ENCODE measurements around the gene NABP1.

Gene NABP1

DNA sequence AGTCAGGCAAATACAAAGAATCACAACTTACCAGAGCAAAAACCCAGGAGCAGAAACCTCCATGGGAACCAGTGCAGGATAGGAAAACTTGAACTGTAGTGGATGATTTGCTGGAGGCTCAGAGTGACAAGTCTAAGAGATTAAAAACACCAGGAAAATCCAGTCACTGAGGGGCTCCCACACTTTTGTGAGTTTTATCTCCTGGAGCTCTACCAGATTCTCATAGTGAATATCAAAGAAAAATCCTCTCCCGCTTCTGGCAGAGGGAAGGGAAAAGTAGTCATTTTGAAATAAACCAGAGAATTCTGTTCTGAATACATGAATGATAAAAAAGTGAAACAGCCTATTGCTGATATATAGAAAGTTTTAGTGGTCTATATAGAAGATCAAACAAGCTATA is 23.1 kb downstream of the NABP1 start:
- no peak for TF ChIP-seq ZFX (IDR thresholded peaks at IDR 0.05)
- TF ChIP-seq, protein P1, sequence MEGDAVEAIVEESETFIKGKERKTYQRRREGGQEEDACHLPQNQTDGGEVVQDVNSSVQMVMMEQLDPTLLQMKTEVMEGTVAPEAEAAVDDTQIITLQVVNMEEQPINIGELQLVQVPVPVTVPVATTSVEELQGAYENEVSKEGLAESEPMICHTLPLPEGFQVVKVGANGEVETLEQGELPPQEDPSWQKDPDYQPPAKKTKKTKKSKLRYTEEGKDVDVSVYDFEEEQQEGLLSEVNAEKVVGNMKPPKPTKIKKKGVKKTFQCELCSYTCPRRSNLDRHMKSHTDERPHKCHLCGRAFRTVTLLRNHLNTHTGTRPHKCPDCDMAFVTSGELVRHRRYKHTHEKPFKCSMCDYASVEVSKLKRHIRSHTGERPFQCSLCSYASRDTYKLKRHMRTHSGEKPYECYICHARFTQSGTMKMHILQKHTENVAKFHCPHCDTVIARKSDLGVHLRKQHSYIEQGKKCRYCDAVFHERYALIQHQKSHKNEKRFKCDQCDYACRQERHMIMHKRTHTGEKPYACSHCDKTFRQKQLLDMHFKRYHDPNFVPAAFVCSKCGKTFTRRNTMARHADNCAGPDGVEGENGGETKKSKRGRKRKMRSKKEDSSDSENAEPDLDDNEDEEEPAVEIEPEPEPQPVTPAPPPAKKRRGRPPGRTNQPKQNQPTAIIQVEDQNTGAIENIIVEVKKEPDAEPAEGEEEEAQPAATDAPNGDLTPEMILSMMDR (conservative IDR thresholded peaks at IDR 0.05) = no peak

DNA sequence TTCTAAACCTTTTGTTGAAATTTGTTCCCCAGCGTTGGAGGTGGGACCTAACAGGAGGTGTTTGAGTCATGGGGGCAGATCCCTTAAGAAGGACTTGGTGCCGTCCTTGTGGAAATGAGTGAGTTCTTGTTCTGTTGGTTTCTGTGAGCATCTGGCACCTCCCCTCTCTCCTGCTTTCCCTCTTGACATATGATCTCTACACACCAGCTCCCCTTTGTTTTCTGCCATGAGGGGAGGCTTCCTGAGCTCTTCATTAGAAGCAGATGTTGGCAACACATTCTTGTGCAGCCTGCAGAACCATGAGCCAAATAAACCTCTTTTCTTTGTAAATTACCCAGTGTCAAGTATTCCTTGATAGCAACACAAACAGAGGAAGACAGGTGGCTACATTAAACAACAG is 23.8 kb downstream of the NABP1 start:
- TF ChIP-seq, protein P1 (conservative IDR thresholded peaks at IDR 0.05) = no peak
- TF ChIP-seq ZFX (IDR thresholded peaks at IDR 0.05) = no peak
- H3K27ac ChIP-seq = no peak overlapping the region

More for the DNA sequence above, 23.1 kb downstream of the NABP1 start:
- no peak overlapping the region for H3K27ac ChIP-seq

DNA sequence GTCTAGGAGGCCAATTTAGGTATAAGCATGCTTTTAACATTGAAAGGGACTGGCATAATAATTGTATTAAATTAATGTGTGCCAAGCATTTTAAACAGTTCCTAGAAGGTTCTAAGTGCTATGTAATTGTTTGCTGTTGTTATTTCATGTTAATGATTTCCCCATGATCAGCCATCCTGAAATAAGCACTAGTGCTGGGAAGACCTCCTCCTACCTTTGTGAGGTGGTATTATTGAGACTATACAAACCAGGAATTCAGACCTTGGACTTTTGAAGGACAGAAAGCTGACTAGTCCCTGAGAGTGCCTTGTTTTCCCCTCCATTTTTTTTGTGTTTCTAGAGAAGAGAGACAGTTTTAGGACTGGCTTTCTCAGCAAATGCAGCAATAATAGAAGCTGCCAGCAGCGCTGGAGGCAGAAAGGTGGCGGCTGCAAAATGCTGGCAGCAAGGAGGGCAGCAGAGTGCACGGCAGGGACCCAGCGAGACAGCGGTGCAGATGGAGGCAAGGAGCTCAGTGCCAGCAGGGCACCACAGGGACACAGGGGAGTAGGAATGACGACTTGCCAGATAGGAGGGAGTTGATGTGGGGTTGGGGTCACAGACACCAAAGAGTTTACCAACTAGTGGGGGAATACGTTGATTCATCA is 25.3 kb downstream of the NABP1 start:
- H3K27ac ChIP-seq = no peak overlapping the region
- TF ChIP-seq, protein P1 (conservative IDR thresholded peaks at IDR 0.05) = no peak
- TF ChIP-seq ZFX (IDR thresholded peaks at IDR 0.05) = no peak

DNA sequence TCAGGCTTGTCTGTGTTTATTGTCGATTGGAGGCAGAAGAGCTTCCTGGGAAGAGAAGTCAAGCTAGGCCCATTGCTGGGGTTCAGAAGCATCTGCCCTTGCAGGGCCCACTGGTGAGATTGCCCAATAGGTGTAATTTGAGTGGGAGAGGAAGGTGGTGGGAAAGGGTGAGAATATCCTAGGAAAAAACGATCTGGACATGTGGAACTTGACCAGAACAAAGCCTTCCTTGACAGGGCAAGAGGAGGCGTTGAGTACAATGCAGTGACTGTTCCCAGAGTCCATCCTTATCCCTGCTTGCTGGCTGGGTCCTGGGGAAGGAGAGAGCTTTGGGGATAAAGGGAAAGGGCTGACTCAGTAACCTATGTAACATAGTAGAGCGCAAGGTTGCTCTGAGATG is 27.1 kb downstream of the NABP1 start:
- TF ChIP-seq ZFX (IDR thresholded peaks at IDR 0.05) = no peak
- TF ChIP-seq, protein P1 (conservative IDR thresholded peaks at IDR 0.05) = no peak
- no peak overlapping the region for H3K27ac ChIP-seq

DNA sequence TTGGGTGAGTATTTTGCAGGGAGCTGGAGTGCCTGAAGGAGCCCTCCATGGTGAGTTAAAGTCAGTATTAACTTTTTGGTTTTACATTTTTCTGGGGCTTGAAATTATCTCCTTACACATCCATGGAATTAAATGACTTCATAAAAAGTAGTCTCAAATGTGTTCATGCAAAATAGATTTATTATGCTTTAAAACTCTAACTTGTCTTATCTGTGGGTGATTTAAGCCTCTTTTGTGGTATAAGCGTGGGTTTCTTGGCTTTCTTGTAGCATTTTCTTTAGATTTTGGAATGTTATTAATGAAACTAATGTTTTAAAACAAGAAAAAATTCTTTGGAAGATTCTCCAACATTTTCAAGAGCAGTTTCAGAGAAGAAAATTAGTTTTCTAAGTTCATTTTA is 27.8 kb downstream of the NABP1 start:
- TF ChIP-seq ZFX (IDR thresholded peaks at IDR 0.05) = no peak
- TF ChIP-seq, protein P1 (conservative IDR thresholded peaks at IDR 0.05) = no peak
- no peak overlapping the region for H3K27ac ChIP-seq

DNA sequence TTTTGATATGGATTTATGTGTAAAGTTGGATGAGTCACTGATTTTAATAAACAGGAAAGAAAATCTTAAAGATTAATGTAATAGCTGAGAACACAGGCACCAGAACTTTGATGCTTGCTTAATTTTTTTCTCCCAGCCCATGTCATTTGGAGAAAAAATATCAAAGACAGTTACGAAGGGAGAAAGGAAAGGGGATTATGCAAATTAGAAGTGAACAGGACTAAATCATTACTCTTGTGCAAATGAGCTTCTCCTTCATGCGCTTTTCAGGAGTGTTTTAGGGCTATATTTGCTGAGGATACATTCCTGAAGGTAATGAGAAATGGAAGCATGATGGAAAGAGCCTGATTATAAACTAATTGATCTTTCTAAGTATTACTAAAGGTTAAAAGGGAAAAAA is 28.9 kb downstream of the NABP1 start:
- TF ChIP-seq, protein P1 (conservative IDR thresholded peaks at IDR 0.05) = no peak
- no peak for TF ChIP-seq ZFX (IDR thresholded peaks at IDR 0.05)
- no peak overlapping the region for H3K27ac ChIP-seq

DNA sequence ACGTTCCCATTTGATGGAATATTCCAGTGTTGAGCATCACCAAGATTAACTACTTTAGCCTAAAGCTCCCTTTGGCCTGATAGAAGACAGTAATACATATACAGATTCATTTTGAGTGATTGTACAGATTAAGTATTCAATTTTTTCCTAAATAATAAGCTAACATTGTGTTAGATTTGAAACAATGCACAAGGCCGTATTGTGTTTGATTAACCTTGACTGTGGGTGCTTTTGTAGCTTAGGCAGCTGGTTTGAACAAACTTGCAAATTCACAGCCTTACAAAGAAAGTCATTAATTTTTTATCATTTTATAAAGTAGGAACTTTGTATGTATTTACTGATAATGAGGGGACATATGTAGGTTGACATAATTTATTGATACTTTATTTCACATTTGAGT is 29.6 kb downstream of the NABP1 start:
- TF ChIP-seq ZFX (IDR thresholded peaks at IDR 0.05) = no peak
- TF ChIP-seq, protein P1 (conservative IDR thresholded peaks at IDR 0.05) = no peak
- H3K27ac ChIP-seq = no peak overlapping the region

Data from C4-2B (cell line).